Measurements from ENCODE around the gene PRRG3. TPM values are rescaled to one million over a fixed set of nuclear protein-coding genes. Genes with fewer than 3 reads are reported as not detected.
A peak's percentile ranks its signal among the peaks of the same experiment; 100 is the strongest.

Gene PRRG3
- polyA plus RNA-seq, 10 donors, result 24.7 to 33.5 (median 29.0) TPM

DNA sequence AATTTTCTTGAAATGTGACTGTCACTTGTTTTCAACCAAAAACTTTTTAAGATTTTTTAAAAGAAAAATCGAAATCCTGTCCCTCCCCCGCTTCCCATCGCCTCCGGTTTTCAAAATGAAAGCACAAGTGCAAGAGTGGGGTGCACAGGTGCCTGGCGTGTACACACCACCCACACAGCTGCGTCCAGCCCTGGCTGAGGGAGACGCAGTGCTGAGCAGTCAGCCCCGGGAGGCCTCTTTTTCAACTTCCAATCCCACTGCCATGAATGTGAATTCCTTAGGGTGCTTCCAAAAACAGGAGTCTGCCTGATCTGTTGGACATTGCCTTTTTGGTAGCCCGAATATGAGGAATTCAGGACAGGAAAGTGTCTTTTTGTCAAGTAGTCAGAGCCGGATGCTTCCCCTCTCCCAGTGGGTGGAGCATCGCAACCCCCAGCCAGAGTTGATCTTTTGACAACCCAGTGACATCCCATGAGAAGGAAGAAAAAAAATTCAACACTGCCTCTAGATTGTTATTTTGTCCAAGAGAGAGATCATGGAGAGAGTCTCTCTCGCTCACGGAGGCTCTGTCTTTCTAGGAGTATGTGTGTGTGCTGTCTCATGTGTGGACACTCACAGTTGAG lies 8.9 kb downstream of the PRRG3 start:
- peak in 1 of 3 donors; percentile 37 for DNase-seq

DNA sequence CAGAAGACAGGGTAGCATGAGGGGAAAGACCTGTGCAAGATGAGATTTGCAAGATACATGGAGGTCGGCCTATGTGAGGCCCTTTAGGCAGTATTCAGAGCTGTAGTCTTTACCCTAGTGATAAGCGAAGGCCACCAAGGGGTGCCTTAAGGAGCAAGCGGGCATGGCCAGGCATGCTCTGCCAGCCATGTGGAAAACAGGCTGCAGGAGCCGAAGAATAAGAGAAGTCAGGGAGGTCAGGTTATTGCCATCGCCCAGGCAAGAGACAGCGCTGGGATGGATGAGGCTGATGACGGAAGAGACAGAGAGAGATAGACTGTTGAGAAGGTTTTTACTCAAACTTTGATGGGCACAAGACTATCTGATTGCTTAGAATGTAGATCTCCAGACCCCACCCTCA lies 13.6 kb downstream of the PRRG3 start:
- no peak for DNase-seq

DNA sequence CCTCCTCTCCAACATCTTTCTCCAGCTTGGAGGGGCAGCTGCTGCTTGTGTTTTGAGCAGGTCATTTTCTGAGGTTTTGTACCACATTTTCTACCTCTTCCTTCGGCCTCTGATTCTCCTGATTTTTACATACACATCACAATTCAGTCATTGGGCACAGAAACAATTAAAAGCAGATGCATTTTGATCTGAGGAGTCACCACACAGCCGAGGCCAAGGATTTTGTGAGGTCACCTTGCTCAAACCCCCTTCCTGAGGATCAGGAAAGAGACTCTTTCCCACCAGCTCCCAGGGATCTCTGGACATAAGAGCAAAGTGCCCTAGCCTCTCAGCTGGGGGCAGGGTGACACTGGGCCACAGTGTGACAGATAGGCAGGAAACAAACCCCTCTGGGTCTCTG lies 15.2 kb downstream of the PRRG3 start:
- no peak for DNase-seq

DNA sequence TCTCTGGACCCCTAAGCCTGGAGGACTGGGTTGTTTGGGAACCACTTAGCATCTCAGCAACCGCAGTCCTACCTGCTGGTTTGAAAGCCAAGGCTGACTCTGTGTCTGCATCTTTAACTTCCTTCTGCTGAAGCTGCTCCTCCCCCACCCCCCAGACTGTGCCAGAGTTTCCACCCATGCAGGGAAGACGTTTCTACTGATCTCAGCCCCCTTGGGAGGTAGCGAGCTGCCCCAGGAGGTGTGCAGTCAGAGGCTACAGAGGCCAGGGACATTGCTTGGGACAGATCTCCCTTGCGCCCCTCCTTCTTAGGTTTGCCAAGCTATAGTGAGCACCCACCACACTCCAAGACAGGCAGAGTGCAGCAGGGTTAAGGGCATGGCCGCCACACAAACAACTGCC lies 15.9 kb downstream of the PRRG3 start:
- DNase-seq, result no peak

DNA sequence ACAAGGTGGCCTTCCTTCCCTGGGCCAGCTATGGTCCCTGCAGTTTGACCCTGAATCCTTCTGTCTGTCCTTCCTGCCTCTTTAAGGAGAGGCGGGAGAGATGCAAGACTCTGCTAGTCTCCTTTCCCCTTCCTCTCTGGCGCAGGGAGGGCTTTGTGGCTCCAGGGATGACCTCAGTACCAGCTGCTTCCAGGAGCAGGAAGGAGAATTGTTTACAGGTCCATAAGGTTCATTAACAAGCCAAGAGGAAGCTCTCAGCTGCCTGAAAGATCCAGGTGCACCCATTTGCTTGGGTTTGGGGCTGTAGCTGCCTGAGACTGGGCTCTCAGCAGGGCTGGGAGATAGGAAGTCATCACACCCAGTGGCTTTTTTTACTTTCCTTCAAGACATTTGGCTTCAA lies 16.5 kb downstream of the PRRG3 start:
- peak in 2 of 3 donors; percentile 69 to 83 for DNase-seq

DNA sequence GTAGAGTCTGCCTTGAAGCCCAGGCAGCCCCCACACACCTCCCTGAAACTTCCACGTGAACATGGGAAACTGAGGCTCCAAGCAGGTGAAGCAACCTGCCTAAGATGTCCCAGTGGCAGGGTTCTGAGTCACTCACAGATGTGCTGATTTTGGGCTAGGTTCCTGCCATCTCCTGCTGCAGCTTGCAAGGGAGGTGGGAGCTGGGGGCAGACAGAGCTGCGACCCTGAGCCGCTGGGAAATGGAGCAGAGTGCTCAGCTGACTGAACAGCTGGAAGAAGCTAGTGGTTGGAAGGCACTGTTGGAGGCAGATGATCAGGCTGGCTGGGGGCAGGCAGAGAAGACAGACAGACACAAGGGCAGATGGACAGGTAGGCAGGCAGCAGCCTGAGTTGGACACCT lies 17.0 kb downstream of the PRRG3 start:
- peak in 1 of 3 donors; percentile 44 for DNase-seq

DNA sequence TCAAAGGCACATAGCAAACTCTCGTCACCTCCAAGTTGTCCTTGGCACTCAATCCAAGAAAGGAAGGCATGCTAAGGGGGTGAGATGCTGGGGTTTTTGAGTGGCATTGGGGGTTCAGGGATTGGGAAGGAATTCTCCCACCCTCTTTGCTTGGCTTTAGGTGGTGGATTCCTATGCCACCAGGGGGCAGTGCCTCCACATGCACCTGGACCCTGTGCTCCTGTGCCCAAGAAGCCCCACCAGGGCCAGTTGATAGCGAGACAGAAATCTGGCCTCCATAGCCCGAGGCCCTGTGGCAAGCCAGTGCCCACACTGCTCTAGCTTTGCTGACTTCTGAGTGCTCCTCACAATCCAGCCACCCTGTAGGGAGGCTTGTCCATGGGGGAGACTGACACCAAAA lies 18.6 kb downstream of the PRRG3 start:
- DNase-seq, result no peak

DNA sequence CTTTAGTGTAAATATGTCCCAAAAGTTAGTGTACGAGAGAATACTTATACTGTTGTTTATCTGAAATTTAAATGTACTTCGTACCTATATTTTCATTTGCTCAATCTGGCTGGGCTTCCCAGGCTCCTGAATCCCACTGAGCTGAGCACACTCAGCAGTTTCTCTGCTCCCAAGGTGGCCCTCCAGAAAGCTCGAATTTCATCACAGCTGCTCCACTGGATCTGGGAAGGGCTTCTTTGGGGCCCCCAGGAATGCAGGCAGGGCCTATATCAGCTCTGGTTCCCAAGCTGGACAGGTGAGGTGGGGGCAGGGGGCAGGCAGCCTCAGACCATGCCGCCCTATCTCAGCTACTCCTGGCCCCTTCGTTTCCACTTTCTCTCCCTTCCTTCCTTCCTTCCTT lies 19.1 kb downstream of the PRRG3 start:
- DNase-seq, result no peak

- no peak for DNase-seq
These were observed 20.5 kb downstream of the PRRG3 start, which contains the start of gene FATE1 for GRCh38 chrX:151715752-151716151. Gene FATE1, plus strand, starts transcription at chrX:151716035. Its CDS starts 85 bp downstream, at chrX:151716120.

DNA sequence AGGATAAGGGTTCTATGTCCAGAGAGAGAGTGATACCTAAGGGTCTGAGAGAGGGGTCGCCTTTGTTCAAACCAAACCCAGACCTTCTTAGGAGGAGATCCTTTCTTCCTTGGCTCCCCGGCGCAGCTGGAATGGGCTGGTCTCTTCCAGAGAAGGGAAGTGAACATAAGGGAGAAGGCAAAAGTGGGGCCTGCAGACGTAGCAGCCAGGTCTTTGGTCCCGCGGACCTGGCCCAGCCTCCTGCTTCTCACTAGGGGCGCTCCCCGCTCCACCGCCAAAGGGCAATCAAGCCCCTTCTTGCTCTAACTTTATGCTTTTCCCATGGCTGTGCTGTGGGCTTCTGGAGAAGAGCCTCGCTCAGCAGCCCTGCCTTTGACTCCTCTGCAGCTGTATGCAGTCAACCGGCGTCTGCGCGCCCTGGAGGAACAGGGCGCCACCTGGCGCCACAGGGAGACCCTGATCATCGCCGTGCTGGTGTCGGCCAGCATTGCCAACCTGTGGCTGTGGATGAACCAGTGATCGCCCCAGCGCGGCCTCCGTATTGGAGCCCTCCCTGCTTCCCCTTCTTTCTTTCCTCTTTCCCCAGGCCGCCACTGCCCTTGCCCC lies 27.1 kb downstream of the PRRG3 start:
- DNase-seq, result peak; percentile 19 to 69 (median 55)

- no peak for DNase-seq
These were observed 28.0 kb downstream of the PRRG3 start for GRCh38 chrX:151723156-151723760.

DNA sequence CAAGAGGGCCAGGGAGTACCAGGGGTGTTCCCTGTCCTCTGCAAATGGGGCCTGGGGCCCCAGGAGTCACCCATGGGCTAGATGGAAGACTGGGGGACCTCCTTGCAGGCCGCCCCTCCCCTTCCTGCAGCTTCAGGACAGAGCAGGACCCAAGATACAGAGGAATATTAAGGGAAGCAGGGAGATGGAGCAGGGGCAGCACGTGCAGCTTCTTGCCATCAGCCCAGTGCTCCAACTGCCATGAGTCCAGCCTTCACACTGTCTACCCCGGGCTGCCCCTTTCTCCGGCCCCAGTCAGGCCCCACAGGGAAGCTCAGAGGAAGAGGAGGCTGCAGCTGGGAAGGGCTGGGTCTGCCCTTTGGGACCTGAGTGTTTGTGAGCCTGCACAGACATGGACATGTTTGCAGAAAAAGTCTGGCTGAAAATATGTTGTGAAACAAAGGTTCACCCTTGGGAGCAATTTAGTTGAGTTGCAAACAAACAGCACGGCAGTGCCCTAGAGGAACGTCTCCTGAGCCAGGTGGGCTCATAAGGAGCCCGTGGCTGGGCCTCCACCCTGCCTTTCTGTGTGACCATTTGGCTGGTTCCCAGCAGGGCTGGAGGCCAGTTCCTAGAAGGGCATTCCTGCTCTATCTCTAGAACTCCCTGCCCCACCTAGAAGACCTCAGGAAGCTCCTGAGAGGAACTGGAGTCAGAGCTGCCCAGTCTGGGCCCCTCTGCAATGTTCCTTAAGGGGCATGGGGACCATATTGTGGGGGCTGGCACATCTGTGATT lies 29.5 kb downstream of the PRRG3 start:
- no peak for DNase-seq

DNA sequence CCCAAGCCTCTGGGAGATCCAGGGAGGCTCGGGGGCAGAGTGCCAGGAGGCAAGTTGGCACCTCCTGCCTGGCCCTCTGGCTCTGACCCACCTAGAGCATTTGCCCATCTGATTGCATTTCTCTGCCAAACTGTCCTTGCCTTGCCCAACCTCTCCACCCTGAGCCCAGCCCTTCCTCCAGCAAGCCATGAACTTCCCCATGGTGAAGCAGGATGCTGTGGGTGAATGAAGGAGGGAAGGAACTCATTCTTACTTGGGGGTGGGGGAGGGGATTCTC lies 30.0 kb downstream of the PRRG3 start:
- no peak for DNase-seq

- no peak for DNase-seq
These were observed 31.5 kb downstream of the PRRG3 start for GRCh38 chrX:151726751-151727150.

GRCh38 chrX:151727346-151727745 lies 32.1 kb downstream of the PRRG3 start:
- no peak for DNase-seq

DNA sequence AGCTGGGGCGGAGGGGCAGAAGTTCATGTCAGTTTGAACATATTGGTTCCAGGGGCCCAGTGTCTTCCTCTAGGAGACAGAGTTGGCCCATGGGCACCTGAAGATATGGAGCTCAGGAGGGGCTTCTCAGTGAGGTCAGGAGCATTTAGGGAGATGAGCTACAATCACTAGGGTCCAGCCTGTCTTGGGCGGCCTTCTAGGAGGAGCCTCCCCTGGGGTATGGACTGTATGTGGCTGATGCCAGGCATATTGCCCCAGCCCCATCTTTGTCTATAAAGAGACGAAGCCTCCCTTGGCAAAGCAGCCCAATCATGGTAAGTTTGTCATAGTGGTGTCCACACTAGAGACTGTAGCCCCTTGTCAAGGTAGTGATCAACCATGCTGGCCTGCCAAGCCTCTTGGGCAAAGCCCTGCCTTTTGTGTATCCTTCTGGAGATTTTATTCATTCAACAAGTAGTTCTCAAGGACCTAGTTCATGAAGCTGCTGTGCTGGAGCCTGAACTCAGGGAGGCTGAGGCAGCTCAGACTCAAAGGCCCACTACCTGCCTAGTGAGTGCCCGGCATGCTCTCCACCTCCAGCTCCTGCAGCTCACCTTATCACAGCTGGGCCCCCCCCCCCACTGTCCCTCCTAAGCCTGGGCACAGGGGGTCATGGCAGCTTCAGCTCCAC lies 33.9 kb downstream of the PRRG3 start:
- DNase-seq, result no peak

DNA sequence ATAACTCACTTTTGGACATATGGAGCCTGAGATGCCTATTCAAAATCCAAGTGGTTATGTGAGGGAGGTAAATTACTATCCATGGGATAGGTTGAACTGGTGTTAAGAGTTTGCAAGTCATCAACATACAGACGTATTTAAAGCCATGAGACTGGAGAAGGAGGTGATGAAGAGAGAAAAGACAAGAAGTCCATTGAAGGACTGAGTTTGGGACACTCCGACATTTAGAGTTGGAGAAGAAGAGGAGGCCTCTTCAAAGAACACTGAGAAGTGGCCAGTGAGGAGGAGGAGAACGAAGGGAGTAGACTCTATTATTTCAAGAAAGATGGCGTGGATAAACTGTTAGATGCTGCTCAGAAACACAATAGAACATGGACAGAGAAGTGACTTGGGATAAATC lies 39.2 kb downstream of the PRRG3 start, which contains the start of gene CNGA2:
Gene CNGA2 (plus strand): TSS at position 301 of the 400 bp plus-strand sequence. CDS start 3,738 bp downstream, outside the sequence.
- no peak for DNase-seq

DNA sequence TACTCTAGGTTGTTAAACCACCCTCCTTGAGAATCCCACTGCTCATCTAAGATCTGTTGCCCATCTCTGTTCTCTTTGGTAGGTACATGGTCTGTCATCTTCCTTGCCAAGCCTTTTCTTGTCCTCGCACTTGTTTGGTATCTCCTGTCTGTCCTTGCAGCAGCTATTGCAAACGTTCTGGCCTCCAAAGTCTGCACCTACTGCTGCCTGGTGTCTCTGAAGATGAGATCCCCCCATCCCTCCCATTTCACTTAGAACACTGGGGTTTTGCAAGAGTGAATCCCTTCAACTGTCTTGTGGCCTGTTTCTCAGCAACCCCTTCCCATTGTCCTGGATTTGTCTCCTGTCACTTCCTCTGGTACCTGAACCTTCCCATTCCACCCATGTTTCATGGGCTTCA lies 40.0 kb downstream of the PRRG3 start:
- no peak for DNase-seq

- DNase-seq, result no peak
These were observed 41.4 kb downstream of the PRRG3 start for GRCh38 chrX:151736685-151737084.

- DNase-seq, result no peak
These were observed 42.2 kb downstream of the PRRG3 start for GRCh38 chrX:151737494-151737893.

GRCh38 chrX:151738751-151739150 lies 43.5 kb downstream of the PRRG3 start:
- DNase-seq, result no peak

DNA sequence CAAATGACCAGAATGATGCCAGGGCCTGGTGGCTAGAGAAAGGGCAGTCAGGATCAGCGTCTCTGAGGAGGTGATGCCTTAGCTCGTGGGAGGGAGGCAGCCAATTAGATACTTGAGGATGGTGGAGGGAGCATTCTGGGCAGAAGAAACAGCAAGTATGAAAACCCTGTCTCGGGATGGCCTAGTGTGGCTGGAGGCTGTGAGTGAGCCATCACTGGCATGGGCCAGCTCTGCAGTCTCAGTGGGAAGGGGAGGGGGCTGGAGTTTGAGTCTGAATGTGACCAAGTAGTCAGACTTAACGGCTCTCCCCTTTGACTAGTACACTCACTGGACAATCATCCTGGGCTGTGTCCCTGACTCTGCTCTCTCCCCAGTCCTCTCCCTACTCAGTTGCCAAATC lies 46.3 kb downstream of the PRRG3 start:
- no peak for DNase-seq

Data from muscle of back (tissue), 11 donors.